SK-N-MC (cell line): ENCODE data around the gene IL10RB.

Experiments
- DNase-seq: peaks from one replicate; pipeline ENCODE4 v3.0.0-alpha.2; 2011; ENCODE audit warnings: low read depth, low spot score
- H3K27ac ChIP-seq: fragments of 200-600 bp; sonication (generic); 2 replicates; pipeline ENCODE4 v1.5.1; 2016; ENCODE audit warnings: mixed run types
- H3K36me3 ChIP-seq: fragments of 200-600 bp; sonication (generic); 2 replicates; pipeline ENCODE4 v1.6.1; 2017; ENCODE audit warnings: antibody characterized with exemption, low read length, mixed read lengths; ENCODE audit not compliant: insufficient read depth
- H3K4me3 ChIP-seq: fragments of 200-600 bp; sonication (generic); 2 replicates; pipeline ENCODE4 v1.5.1; 2016
- H3K9ac ChIP-seq: fragments of 200-600 bp; sonication (generic); 2 replicates; pipeline ENCODE4 v1.8.0; 2017; ENCODE audit warnings: mixed run types, mixed read lengths; ENCODE audit not compliant: insufficient read length
- H3K9me3 ChIP-seq: fragments of 200-600 bp; sonication (generic); 2 replicates; pipeline ENCODE4 v1.6.1; 2017; ENCODE audit warnings: low read depth, mild to moderate bottlenecking, antibody characterized with exemption, low read length, moderate library complexity, mixed read lengths
- EZH2 ChIP-seq: fragments of 200-600 bp; sonication (generic); IDR thresholded peaks from one replicate; pipeline ENCODE4 v1.6.1; 2017; ENCODE audit warnings: antibody characterized with exemption
- FOXP2 ChIP-seq: optimal IDR thresholded peaks from 2 replicates; pipeline ENCODE3; 2011; ENCODE audit warnings: mild to moderate bottlenecking, moderate library complexity; ENCODE audit not compliant: insufficient read depth; ENCODE audit errors: extremely low read length, control extremely low read depth
- POLR2AphosphoS5 ChIP-seq: IDR thresholded peaks from 2 replicates; pipeline ENCODE4 v1.6.1; 2012; ENCODE audit warnings: mild to moderate bottlenecking, low read depth, low read length, borderline replicate concordance

IL10RB gene

GRCh38 chr21:33268393-33268736 lies 2.2 kb downstream of the IL10RB start:
- Histone ChIP-seq H3K36me3 (no peaks in the 10 kb centered on the region; the same call in 1 of the 2 replicates), H3K27ac (no peak overlapping the region), H3K4me3 (no peak overlapping the region), H3K9ac (no peak overlapping the region), H3K9me3 (no peaks in the 10 kb centered on the region)
- TF ChIP-seq FOXP2: no peak
- no peak for TF ChIP-seq EZH2
- no peak for TF ChIP-seq POLR2AphosphoS5
- no peak for DNase-seq

GRCh38 chr21:33268737-33269441 lies 2.7 kb downstream of the IL10RB start:
- Histone ChIP-seq H3K9me3 (no peaks in the 10 kb centered on the region), H3K27ac (no peak overlapping the region), H3K36me3 (no peaks in the 10 kb centered on the region; the same call in 1 of the 2 replicates), H3K9ac (no peak overlapping the region), H3K4me3 (no peak overlapping the region)
- no peak for DNase-seq
- TF ChIP-seq EZH2: no peak
- no peak for TF ChIP-seq FOXP2
- TF ChIP-seq POLR2AphosphoS5: no peak

- no peaks in the 10 kb centered on the region; the same call in 1 of the 2 replicates for H3K36me3 ChIP-seq
- TF ChIP-seq EZH2: no peak
- no peak for TF ChIP-seq FOXP2
- TF ChIP-seq POLR2AphosphoS5: no peak
- no peak overlapping the region for H3K27ac ChIP-seq
- no peaks in the 10 kb centered on the region for H3K9me3 ChIP-seq
- H3K4me3 ChIP-seq: no peak overlapping the region
- DNase-seq: no peak
- H3K9ac ChIP-seq: no peak overlapping the region
Measured at GRCh38 chr21:33270986-33271385, 4.8 kb downstream of the IL10RB start.

GRCh38 chr21:33273044-33273443 lies 6.9 kb downstream of the IL10RB start:
- Histone ChIP-seq H3K4me3 (no peak overlapping the region), H3K27ac (no peak overlapping the region), H3K9ac (no peak overlapping the region), H3K36me3 (no peaks in the 10 kb centered on the region; the same call in 1 of the 2 replicates), H3K9me3 (no peaks in the 10 kb centered on the region)
- DNase-seq: no peak
- TF ChIP-seq EZH2 (no peak), FOXP2 (no peak), POLR2AphosphoS5 (no peak)

GRCh38 chr21:33278721-33279120 lies 12.6 kb downstream of the IL10RB start:
- Histone ChIP-seq H3K9me3 (no peaks in the 10 kb centered on the region), H3K36me3 (peaks cover 5% of the 10 kb centered on the region), H3K4me3 (no peak overlapping the region), H3K9ac (no peak overlapping the region), H3K27ac (no peak overlapping the region)
- DNase-seq: no peak
- no peak for TF ChIP-seq POLR2AphosphoS5
- TF ChIP-seq EZH2: no peak
- no peak for TF ChIP-seq FOXP2

- H3K36me3 ChIP-seq: peaks cover 5% of the 10 kb centered on the region
Measured at GRCh38 chr21:33279330-33279820, 13.2 kb downstream of the IL10RB start.

GRCh38 chr21:33281096-33281652 lies 15.0 kb downstream of the IL10RB start:
- H3K9ac ChIP-seq: no peak overlapping the region
- no peak for TF ChIP-seq FOXP2
- TF ChIP-seq POLR2AphosphoS5: no peak
- TF ChIP-seq EZH2: no peak
- no peak overlapping the region for H3K27ac ChIP-seq
- H3K4me3 ChIP-seq: no peak overlapping the region
- peaks cover 5% of the 10 kb centered on the region for H3K36me3 ChIP-seq
- DNase-seq: no peak
- H3K9me3 ChIP-seq: no peaks in the 10 kb centered on the region

More at GRCh38 chr21:33279330-33279820, 13.2 kb downstream of the IL10RB start:
- Histone ChIP-seq H3K9ac (no peak overlapping the region), H3K4me3 (no peak overlapping the region), H3K9me3 (no peaks in the 10 kb centered on the region), H3K27ac (no peak overlapping the region)
- TF ChIP-seq POLR2AphosphoS5 (no peak), EZH2 (no peak), FOXP2 (no peak)
- DNase-seq: no peak

- H3K27ac ChIP-seq: no peak overlapping the region
- no peak for DNase-seq
- H3K36me3 ChIP-seq: peaks cover 5% of the 10 kb centered on the region
- H3K4me3 ChIP-seq: no peak overlapping the region
- no peaks in the 10 kb centered on the region for H3K9me3 ChIP-seq
- H3K9ac ChIP-seq: no peak overlapping the region
- TF ChIP-seq FOXP2 (no peak), POLR2AphosphoS5 (no peak), EZH2 (no peak)
Measured at GRCh38 chr21:33283203-33283602, 17.0 kb downstream of the IL10RB start.

- Histone ChIP-seq H3K9me3 (no peaks in the 10 kb centered on the region), H3K36me3 (no peaks in the 10 kb centered on the region), H3K9ac (no peak overlapping the region), H3K27ac (no peak overlapping the region), H3K4me3 (no peak overlapping the region)
- TF ChIP-seq FOXP2 (no peak), POLR2AphosphoS5 (no peak), EZH2 (no peak)
- DNase-seq: no peak
Measured at GRCh38 chr21:33286076-33286475, 19.9 kb downstream of the IL10RB start.
